Epithelial cell of alveolus of lung (primary cell): Measurements from ENCODE around the gene EED. TPM values are rescaled to one million over a fixed set of nuclear protein-coding genes. Genes with fewer than 3 reads are reported as not detected.

Experiments used
- total RNA-seq: library from RNA; depleted of rRNA; stranded (reverse); fragments of >200 nt; gene quantifications from 2 replicates; pipeline ENCODE4 v1.2.1, GENCODE V29; 2015

Gene EED, protein sequence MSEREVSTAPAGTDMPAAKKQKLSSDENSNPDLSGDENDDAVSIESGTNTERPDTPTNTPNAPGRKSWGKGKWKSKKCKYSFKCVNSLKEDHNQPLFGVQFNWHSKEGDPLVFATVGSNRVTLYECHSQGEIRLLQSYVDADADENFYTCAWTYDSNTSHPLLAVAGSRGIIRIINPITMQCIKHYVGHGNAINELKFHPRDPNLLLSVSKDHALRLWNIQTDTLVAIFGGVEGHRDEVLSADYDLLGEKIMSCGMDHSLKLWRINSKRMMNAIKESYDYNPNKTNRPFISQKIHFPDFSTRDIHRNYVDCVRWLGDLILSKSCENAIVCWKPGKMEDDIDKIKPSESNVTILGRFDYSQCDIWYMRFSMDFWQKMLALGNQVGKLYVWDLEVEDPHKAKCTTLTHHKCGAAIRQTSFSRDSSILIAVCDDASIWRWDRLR
- total RNA-seq: 11.2 and 12.2 TPM in 2 replicates

DNA sequence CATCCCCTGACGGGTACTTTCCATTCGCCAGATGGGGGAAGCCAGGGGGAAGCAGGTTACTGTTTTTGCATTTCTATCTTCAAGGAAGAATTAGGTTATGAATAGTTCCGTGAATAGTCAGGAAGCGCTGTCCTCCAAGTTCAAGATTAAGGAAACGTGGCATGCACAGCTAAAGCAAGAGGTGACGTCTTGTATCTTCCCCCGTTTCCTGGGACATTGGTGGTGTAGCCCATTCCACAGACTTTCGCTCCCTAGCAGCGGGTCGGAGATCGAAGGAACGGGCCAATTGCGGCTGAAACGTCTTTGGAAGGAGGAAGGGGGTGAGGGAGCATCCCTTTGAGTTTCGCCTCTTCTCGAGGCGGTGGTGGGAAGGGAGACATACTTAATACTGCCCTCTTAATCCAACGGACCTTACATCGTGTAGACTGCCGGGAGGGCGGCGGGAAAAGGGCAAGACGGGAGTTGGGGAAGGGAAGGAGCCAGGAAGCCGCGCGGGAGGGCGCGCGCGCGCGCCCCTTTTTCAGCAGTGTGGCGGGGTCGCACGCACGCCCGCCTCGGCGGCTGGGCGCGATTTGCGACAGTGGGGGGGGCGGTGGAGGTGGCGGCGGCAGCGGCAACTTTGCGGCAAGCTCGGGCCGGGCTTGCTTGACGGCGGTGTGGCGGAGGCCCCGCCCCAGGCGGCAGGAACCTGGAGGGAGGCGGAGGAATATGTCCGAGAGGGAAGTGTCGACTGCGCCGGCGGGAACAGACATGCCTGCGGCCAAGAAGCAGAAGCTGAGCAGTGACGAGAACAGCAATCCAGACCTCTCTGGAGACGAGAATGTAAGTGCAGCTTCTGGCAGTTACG is at the start of gene EED:
Gene EED, plus strand, starts transcription at position 232 of the 847 bp plus-strand sequence. Its CDS starts 477 bp downstream, at position 709.

GRCh38 chr11:86302092-86302793 is 57.7 kb downstream of the EED start, which contains the start of gene HIKESHI:
Gene HIKESHI (plus strand): TSS chr11:86302240. CDS start chr11:86302449, 209 bp downstream.

Other genes with a start within 250 kb of the EED start
- gene PICALM, start 175.7 kb upstream of the EED start, total RNA-seq: 119 and 133 TPM in 2 replicates
- 33.1 and 57.1 TPM in 2 replicates for gene HIKESHI, start 57.5 kb downstream of the EED start, total RNA-seq
- 0.08 and 0.52 TPM in 2 replicates for gene CCDC81, start 130.1 kb downstream of the EED start, total RNA-seq